OCI-LY3 (cell line): Measurements from ENCODE around the gene SIRT4.

ENCODE experiments used
- H2AFZ ChIP-seq: fragments of 200-600, 300-600 bp; shearing (Covaris generic); 2 replicates; pipeline ENCODE4 v1.6.0; 2014; ENCODE audit warnings: antibody characterized with exemption, low read depth, low read length
- H3K27ac ChIP-seq: fragments of 200-600, 300-600 bp; sonication (generic); 2 replicates; pipeline ENCODE4 v1.5.1; 2014; ENCODE audit warnings: mild to moderate bottlenecking, low read length, moderate library complexity, mixed read lengths
- H3K27me3 ChIP-seq: fragments of 200-600, 300-600 bp; sonication (generic); 2 replicates; pipeline ENCODE4 v1.6.1; 2014; ENCODE audit warnings: low read depth, low read length, mixed read lengths
- H3K36me3 ChIP-seq: fragments of 200-600, 300-600 bp; sonication (generic); replicated peaks from 2 replicates; pipeline ENCODE3; 2014; ENCODE audit warnings: low read depth, low read length, mixed read lengths
- H3K4me1 ChIP-seq: fragments of 300-600, 200-600 bp; sonication (generic); 2 replicates; pipeline ENCODE4 v1.6.1; 2014; ENCODE audit warnings: low read length, mixed read lengths
- H3K4me2 ChIP-seq: fragments of 200-600, 300-600 bp; sonication (generic); 2 replicates; pipeline ENCODE4 v1.6.1; 2014; ENCODE audit warnings: low read length, mixed read lengths
- H3K4me3 ChIP-seq: fragments of 300-600, 200-600 bp; sonication (generic); 2 replicates; pipeline ENCODE4 v1.5.1; 2014; ENCODE audit warnings: antibody characterized with exemption, mild to moderate bottlenecking, low read length, moderate library complexity
- H3K79me2 ChIP-seq: fragments of 300-600, 200-600 bp; shearing (Covaris generic); 2 replicates; pipeline ENCODE4 v1.6.1; 2014; ENCODE audit warnings: mild to moderate bottlenecking, low read length, mixed read lengths
- H3K9ac ChIP-seq: fragments of 300-600, 200-600 bp; shearing (Covaris generic); 2 replicates; pipeline ENCODE4 v1.6.0; 2014; ENCODE audit warnings: mild to moderate bottlenecking, low read length, moderate library complexity
- H3K9me3 ChIP-seq: fragments of 200-600, 300-600 bp; shearing (Covaris generic); 2 replicates; pipeline ENCODE4 v1.6.1; 2014; ENCODE audit warnings: low read length, mixed read lengths; ENCODE audit not compliant: insufficient read depth
- H4K20me1 ChIP-seq: fragments of 200-600, 300-600 bp; sonication (generic); 2 replicates; pipeline ENCODE4 v1.6.1; 2016; ENCODE audit warnings: low read length, mixed read lengths; ENCODE audit not compliant: insufficient read depth
- CTCF ChIP-seq: fragments of 200-600, 300-600 bp; sonication (generic); IDR thresholded peaks from 2 replicates; pipeline ENCODE4 v1.5.1; 2014; ENCODE audit warnings: antibody characterized with exemption, low read length, low read depth
- EZH2phosphoT487 ChIP-seq: fragments of 200-600 bp; shearing (Covaris generic); IDR thresholded peaks from 2 replicates; pipeline ENCODE4 v1.6.1; 2018; ENCODE audit warnings: antibody characterized with exemption, mixed run types, low read depth

SIRT4 gene

GRCh38 chr12:120357104-120357503, 55.0 kb downstream of the SIRT4 start:
- TF ChIP-seq CTCF (no peak), EZH2phosphoT487 (no peak)
- Histone ChIP-seq H3K36me3 (no peaks in the 10 kb centered on the region), H3K9me3 (no peaks in the 10 kb centered on the region), H3K27ac (no peak overlapping the region), H4K20me1 (no peaks in the 10 kb centered on the region), H3K9ac (no peak overlapping the region), H3K79me2 (no peaks in the 10 kb centered on the region), H2AFZ (no peak overlapping the region), H3K4me3 (no peak overlapping the region), H3K27me3 (no peaks in the 10 kb centered on the region), H3K4me2 (no peak overlapping the region), H3K4me1 (no peaks in the 10 kb centered on the region)

GRCh38 chr12:120358412-120359100, 56.4 kb downstream of the SIRT4 start:
- Histone ChIP-seq H3K9ac (no peak overlapping the region), H3K36me3 (no peaks in the 10 kb centered on the region), H2AFZ (no peak overlapping the region), H3K27ac (no peak overlapping the region), H4K20me1 (no peaks in the 10 kb centered on the region), H3K9me3 (no peaks in the 10 kb centered on the region), H3K4me2 (no peak overlapping the region), H3K4me1 (no peaks in the 10 kb centered on the region), H3K79me2 (no peaks in the 10 kb centered on the region), H3K27me3 (no peaks in the 10 kb centered on the region), H3K4me3 (no peak overlapping the region)
- TF ChIP-seq EZH2phosphoT487 (no peak), CTCF (peak; percentile 22; the same call in 1 of the 2 replicates)

GRCh38 chr12:120359128-120359527, 57.0 kb downstream of the SIRT4 start:
- H3K27me3 ChIP-seq, result no peaks in the 10 kb centered on the region
- no peak overlapping the region for H2AFZ ChIP-seq
- H3K36me3 ChIP-seq, result no peaks in the 10 kb centered on the region
- H3K4me1 ChIP-seq, result no peaks in the 10 kb centered on the region
- no peak overlapping the region for H3K27ac ChIP-seq
- no peak overlapping the region for H3K9ac ChIP-seq
- no peaks in the 10 kb centered on the region for H3K9me3 ChIP-seq
- no peak overlapping the region for H3K4me3 ChIP-seq
- H3K4me2 ChIP-seq, result no peak overlapping the region
- TF ChIP-seq CTCF (no peak), EZH2phosphoT487 (no peak)
- no peaks in the 10 kb centered on the region for H4K20me1 ChIP-seq
- H3K79me2 ChIP-seq, result no peaks in the 10 kb centered on the region

- Histone ChIP-seq H2AFZ (no peak overlapping the region), H3K9ac (no peak overlapping the region), H3K4me1 (no peaks in the 10 kb centered on the region), H3K27me3 (no peaks in the 10 kb centered on the region; the same call in 1 of the 2 replicates), H3K36me3 (no peaks in the 10 kb centered on the region), H4K20me1 (no peaks in the 10 kb centered on the region), H3K27ac (no peak overlapping the region), H3K4me2 (no peak overlapping the region), H3K9me3 (no peaks in the 10 kb centered on the region), H3K4me3 (no peak overlapping the region), H3K79me2 (no peaks in the 10 kb centered on the region)
- TF ChIP-seq EZH2phosphoT487, result no peak
- TF ChIP-seq CTCF, result no peak
Measured at GRCh38 chr12:120361506-120362208, 59.5 kb downstream of the SIRT4 start.
